Lower leg skin (tissue), 4 donors: ENCODE results near the gene NUAK1. TPM values are rescaled to one million over a fixed set of nuclear protein-coding genes. Genes with fewer than 3 reads are reported as not detected.
"Not testable (repeated sequence)": the region's sequence is repeated elsewhere in the genome, so short reads cannot be mapped to it uniquely, and the experiment has no call there.

ENCODE experiments used
- DNase-seq, 2 donors: peaks; one replicate each; pipeline ENCODE4 v3.0.0-alpha.2; 2019; ENCODE audit warnings: low spot score in 2 of 2
- H3K4me3 ChIP-seq: fragments of 200-600 bp; sonication (generic); 2 replicates; pipeline ENCODE4 v1.5.1; 2017; ENCODE audit warnings: mild to moderate bottlenecking, low read depth; ENCODE audit not compliant: poor library complexity, severe bottlenecking
- CTCF ChIP-seq, 3 donors: fragments of 450-650 bp; IDR thresholded peaks; one replicate each; pipeline ENCODE4 v1.5.1; 2016; ENCODE audit warnings: antibody characterized with exemption in 3 of 3, mild to moderate bottlenecking in 3 of 3, moderate library complexity in 2 of 3
- POLR2A ChIP-seq, 2 donors: fragments of 450-650 bp; IDR thresholded peaks; one replicate each; pipeline ENCODE4 v1.6.1; 2016 to 2017; ENCODE audit warnings: antibody characterized with exemption in 2 of 2, mild to moderate bottlenecking in 1 of 2, moderate library complexity in 1 of 2
- WGBS, 2 donors: methylation state at CpG; one replicate each; pipeline ENCODE4 v1.1.5; 2018; 5-methylcytosine and 5-hydroxymethylcytosine counted together
- intact Hi-C: fragments of 100-400 bp; cut with DNase I; formaldehyde crosslinking; loops from one replicate; pipeline ENCODE4 v1.15.0; 2023; ENCODE audit warnings: low total_unique reads
- total RNA-seq, 4 donors: library from RNA; depleted of rRNA; stranded (reverse); fragments of >200 nt; gene quantifications; one replicate each; pipeline ENCODE4 v1.1.0, GENCODE V29; 2016

The NUAK1 gene
- total RNA-seq, 4 donors from 2014 or later: 23.9 to 66.1 (median 42.3) TPM

GRCh38 chr12:106023039-106023438 is 115.7 kb downstream of the NUAK1 start:
- TF ChIP-seq CTCF (IDR thresholded peaks at IDR 0.05) (no peak), POLR2A (IDR thresholded peaks at IDR 0.05) (no peak)
- 94% methylated on average over 2 of the region's 2 CpGs for WGBS, 2 donors
- intact Hi-C loops: no loop called here

GRCh38 chr12:106022568-106023012 is 116.2 kb downstream of the NUAK1 start:
- intact Hi-C loops: no loop called here
- no peak for DNase-seq
- 78 to 80% methylated on average over 5 of the region's 5 CpGs for WGBS, 2 donors
- TF ChIP-seq CTCF (IDR thresholded peaks at IDR 0.05): no peak
- no peak for TF ChIP-seq POLR2A (IDR thresholded peaks at IDR 0.05)
- no peak overlapping the region for H3K4me3 ChIP-seq

More at GRCh38 chr12:106023039-106023438, 115.7 kb downstream of the NUAK1 start:
- no peak for DNase-seq
- H3K4me3 ChIP-seq: no peak overlapping the region

GRCh38 chr12:106021516-106021915 is 117.2 kb downstream of the NUAK1 start:
- intact Hi-C loops: no loop called here
- 64 to 73% methylated on average over 5 of the region's 5 CpGs for WGBS, 2 donors
- no peak overlapping the region for H3K4me3 ChIP-seq
- no peak for DNase-seq
- TF ChIP-seq CTCF (IDR thresholded peaks at IDR 0.05): no peak
- no peak for TF ChIP-seq POLR2A (IDR thresholded peaks at IDR 0.05)

- no peak for DNase-seq
- no peak for TF ChIP-seq POLR2A (IDR thresholded peaks at IDR 0.05)
- TF ChIP-seq CTCF (IDR thresholded peaks at IDR 0.05): no peak
- WGBS, 2 donors: 89 to 90% methylated on average over 3 of the region's 3 CpGs
- H3K4me3 ChIP-seq: no peak overlapping the region
- intact Hi-C loops: no loop called here
Observed at GRCh38 chr12:106020736-106021135, 118.0 kb downstream of the NUAK1 start.

GRCh38 chr12:106019144-106019543 is 119.6 kb downstream of the NUAK1 start:
- no peak overlapping the region for H3K4me3 ChIP-seq
- 39 to 40% methylated on average over 2 of the region's 2 CpGs for WGBS, 2 donors
- TF ChIP-seq POLR2A (IDR thresholded peaks at IDR 0.05): no peak
- no peak for TF ChIP-seq CTCF (IDR thresholded peaks at IDR 0.05)
- intact Hi-C loops: no loop called here
- DNase-seq: no peak

- intact Hi-C loops: no loop called here
- no peak overlapping the region for H3K4me3 ChIP-seq
- WGBS, 2 donors: 98 to 100% methylated on average over 1 of the region's 1 CpG
- no peak for DNase-seq
- no peak for TF ChIP-seq POLR2A (IDR thresholded peaks at IDR 0.05)
- no peak for TF ChIP-seq CTCF (IDR thresholded peaks at IDR 0.05)
Observed at GRCh38 chr12:106018286-106018685, 120.5 kb downstream of the NUAK1 start.

- intact Hi-C loops, H3K4me3 ChIP-seq, DNase-seq: not testable (repeated sequence)
- WGBS, 2 donors: 89 to 90% methylated on average over 7 of the region's 7 CpGs
Observed at GRCh38 chr12:106016601-106017278, 122.0 kb downstream of the NUAK1 start.
